ENCODE results near the gene SLC12A6.
A peak's percentile ranks its signal among the peaks of the same experiment; 100 is the strongest.

Gene SLC12A6

GRCh38 chr15:34338347-34338746 lies 766 bp upstream of the SLC12A6 start:
- Histone ChIP-seq H4K12ac (ENCODE audit: low read depth, low read length) (no peak overlapping the region), H2BK12ac (ENCODE audit: low read length) (no peak overlapping the region), H3K27me3 (ENCODE audit: insufficient read depth, low read length) (no peaks in the 10 kb centered on the region), H3K4me1 (ENCODE audit: control insufficient read depth in 1 of 2, insufficient read depth in 2 of 2, low read length in 2 of 2) (peaks cover 4 to 10% of the 10 kb centered on the region in 2 experiments), H3K4ac (ENCODE audit: low read depth, low read length) (no peak overlapping the region), H4K8ac (ENCODE audit: low read depth, low read length) (peak overlapping the region; percentile 55), H3K4me3 (ENCODE audit: low read depth, low read length) (no peak overlapping the region), H3K79me1 (ENCODE audit: low read length) (peaks cover 7% of the 10 kb centered on the region), H3K9ac (ENCODE audit: low read length) (no peak overlapping the region), H3K27ac (ENCODE audit: low read depth, low read length) (no peak overlapping the region), H3K36me3 (ENCODE audit: control insufficient read depth in 1 of 2, insufficient read depth in 2 of 2, low read length in 2 of 2) (peaks cover 7 to 8% of the 10 kb centered on the region in 2 experiments), H3K14ac (ENCODE audit: low read length) (no peak overlapping the region), H3K18ac (ENCODE audit: low read length) (no peak overlapping the region), H3K79me2 (ENCODE audit: control insufficient read depth, insufficient read depth, low read length, poor library complexity) (peaks cover 9% of the 10 kb centered on the region), H2BK120ac (ENCODE audit: insufficient read depth, low read length, poor library complexity) (no peak overlapping the region), H2AFZ (ENCODE audit: insufficient read depth, low read length, poor library complexity) (no peak overlapping the region), H3K4me2 (ENCODE audit: low read length) (peak overlapping the region; percentile 48), H3K9me3 (ENCODE audit: insufficient read depth, low read depth, low read length) (peaks cover 2% of the 10 kb centered on the region), H2BK5ac (ENCODE audit: low read depth, low read length, poor library complexity) (no peak overlapping the region), H4K91ac (ENCODE audit: low read depth, low read length) (no peak overlapping the region), H3K23ac (ENCODE audit: low read length) (no peak overlapping the region), H2AK5ac (ENCODE audit: low read length) (no peak overlapping the region)
- no CpG with 5 or more reads among the region's 16 CpGs for WGBS (ENCODE audit: extremely low coverage, insufficient coverage, insufficient read length)
- DNase-seq: no peak

GRCh38 chr15:34336991-34337556 lies 507 bp downstream of the SLC12A6 start:
- no peak for DNase-seq
- Histone ChIP-seq H3K27ac (ENCODE audit: low read depth, low read length) (no peak overlapping the region), H3K18ac (ENCODE audit: low read length) (peak overlapping the region; percentile 85), H3K4me3 (ENCODE audit: low read depth, low read length) (peak overlapping the region; percentile 87), H2AK5ac (ENCODE audit: low read length) (no peak overlapping the region), H3K4ac (ENCODE audit: low read depth, low read length) (no peak overlapping the region), H3K79me1 (ENCODE audit: low read length) (peaks cover 2% of the 10 kb centered on the region), H3K27me3 (ENCODE audit: insufficient read depth, low read length) (no peaks in the 10 kb centered on the region), H3K36me3 (ENCODE audit: control insufficient read depth in 1 of 2, insufficient read depth in 2 of 2, low read length in 2 of 2) (peaks cover 7 to 8% of the 10 kb centered on the region in 2 experiments), H4K91ac (ENCODE audit: low read depth, low read length) (no peak overlapping the region), H3K79me2 (ENCODE audit: control insufficient read depth, insufficient read depth, low read length, poor library complexity) (peaks cover 2% of the 10 kb centered on the region), H3K9me3 (ENCODE audit: insufficient read depth, low read depth, low read length) (peaks cover 2% of the 10 kb centered on the region), H3K4me1 (ENCODE audit: control insufficient read depth in 1 of 2, insufficient read depth in 2 of 2, low read length in 2 of 2) (peaks cover 4 to 10% of the 10 kb centered on the region in 2 experiments), H3K4me2 (ENCODE audit: low read length) (peak overlapping the region; percentile 95), H3K14ac (ENCODE audit: low read length) (peak overlapping the region; percentile 3), H4K12ac (ENCODE audit: low read depth, low read length) (peak overlapping the region; percentile 4), H2BK12ac (ENCODE audit: low read length) (no peak overlapping the region), H3K9ac (ENCODE audit: low read length) (peak overlapping the region; percentile 54), H4K8ac (ENCODE audit: low read depth, low read length) (peak overlapping the region; percentile 97), H3K23ac (ENCODE audit: low read length) (no peak overlapping the region), H2BK5ac (ENCODE audit: low read depth, low read length, poor library complexity) (no peak overlapping the region), H2BK120ac (ENCODE audit: insufficient read depth, low read length, poor library complexity) (no peak overlapping the region), H2AFZ (ENCODE audit: insufficient read depth, low read length, poor library complexity) (peak overlapping the region; percentile 98)
- WGBS (ENCODE audit: extremely low coverage, insufficient coverage, insufficient read length): no CpG with 5 or more reads among the region's 26 CpGs

- no peak overlapping the region for H3K14ac ChIP-seq (ENCODE audit: low read length)
- no peak overlapping the region for H4K8ac ChIP-seq (ENCODE audit: low read depth, low read length)
- H3K9ac ChIP-seq (ENCODE audit: low read length): no peak overlapping the region
- no peak overlapping the region for H2BK5ac ChIP-seq (ENCODE audit: low read depth, low read length, poor library complexity)
- no peak for DNase-seq
- H3K79me1 ChIP-seq (ENCODE audit: low read length): peaks cover 2% of the 10 kb centered on the region
- H3K36me3 ChIP-seq (ENCODE audit: control insufficient read depth in 1 of 2, insufficient read depth in 2 of 2, low read length in 2 of 2): peaks cover 3 to 4% of the 10 kb centered on the region in 2 experiments
- no peak overlapping the region for H3K18ac ChIP-seq (ENCODE audit: low read length)
- H3K4me3 ChIP-seq (ENCODE audit: low read depth, low read length): no peak overlapping the region
- no peak overlapping the region for H4K12ac ChIP-seq (ENCODE audit: low read depth, low read length)
- no CpG with 5 or more reads among the region's 16 CpGs for WGBS (ENCODE audit: extremely low coverage, insufficient coverage, insufficient read length)
- no peak overlapping the region for H3K23ac ChIP-seq (ENCODE audit: low read length)
- no peak overlapping the region for H3K4ac ChIP-seq (ENCODE audit: low read depth, low read length)
- no peak overlapping the region for H4K91ac ChIP-seq (ENCODE audit: low read depth, low read length)
- H3K79me2 ChIP-seq (ENCODE audit: control insufficient read depth, insufficient read depth, low read length, poor library complexity): no peaks in the 10 kb centered on the region
- H2BK12ac ChIP-seq (ENCODE audit: low read length): no peak overlapping the region
- no peak overlapping the region for H2AK5ac ChIP-seq (ENCODE audit: low read length)
- no peak overlapping the region for H2BK120ac ChIP-seq (ENCODE audit: insufficient read depth, low read length, poor library complexity)
- no peak overlapping the region for H3K27ac ChIP-seq (ENCODE audit: low read depth, low read length)
- peaks cover 2% of the 10 kb centered on the region for H3K9me3 ChIP-seq (ENCODE audit: insufficient read depth, low read depth, low read length)
- no peaks in the 10 kb centered on the region for H3K27me3 ChIP-seq (ENCODE audit: insufficient read depth, low read length)
- H3K4me1 ChIP-seq (ENCODE audit: control insufficient read depth in 1 of 2, insufficient read depth in 2 of 2, low read length in 2 of 2): peaks cover 0 to 6% of the 10 kb centered on the region in 2 experiments
- no peak overlapping the region for H3K4me2 ChIP-seq (ENCODE audit: low read length)
- H2AFZ ChIP-seq (ENCODE audit: insufficient read depth, low read length, poor library complexity): no peak overlapping the region
Observed at GRCh38 chr15:34336231-34336990, 1.2 kb downstream of the SLC12A6 start.

GRCh38 chr15:34335176-34336032 lies 2.2 kb downstream of the SLC12A6 start:
- Histone ChIP-seq H3K4me3 (ENCODE audit: low read depth, low read length) (no peak overlapping the region), H3K27me3 (ENCODE audit: insufficient read depth, low read length) (no peaks in the 10 kb centered on the region), H2BK120ac (ENCODE audit: insufficient read depth, low read length, poor library complexity) (no peak overlapping the region), H2AK5ac (ENCODE audit: low read length) (no peak overlapping the region), H3K79me2 (ENCODE audit: control insufficient read depth, insufficient read depth, low read length, poor library complexity) (no peaks in the 10 kb centered on the region), H2BK12ac (ENCODE audit: low read length) (no peak overlapping the region), H4K8ac (ENCODE audit: low read depth, low read length) (no peak overlapping the region), H3K27ac (ENCODE audit: low read depth, low read length) (no peak overlapping the region), H2BK5ac (ENCODE audit: low read depth, low read length, poor library complexity) (no peak overlapping the region), H3K4ac (ENCODE audit: low read depth, low read length) (no peak overlapping the region), H3K79me1 (ENCODE audit: low read length) (peaks cover 2% of the 10 kb centered on the region), H3K9ac (ENCODE audit: low read length) (no peak overlapping the region), H4K91ac (ENCODE audit: low read depth, low read length) (no peak overlapping the region), H2AFZ (ENCODE audit: insufficient read depth, low read length, poor library complexity) (no peak overlapping the region), H3K36me3 (ENCODE audit: control insufficient read depth in 1 of 2, insufficient read depth in 2 of 2, low read length in 2 of 2) (peaks cover 0 to 3% of the 10 kb centered on the region in 2 experiments), H3K4me2 (ENCODE audit: low read length) (no peak overlapping the region), H3K23ac (ENCODE audit: low read length) (no peak overlapping the region), H3K18ac (ENCODE audit: low read length) (no peak overlapping the region), H3K4me1 (ENCODE audit: control insufficient read depth in 1 of 2, insufficient read depth in 2 of 2, low read length in 2 of 2) (peaks cover 0 to 6% of the 10 kb centered on the region in 2 experiments), H3K9me3 (ENCODE audit: insufficient read depth, low read depth, low read length) (peaks cover 2% of the 10 kb centered on the region), H3K14ac (ENCODE audit: low read length) (no peak overlapping the region), H4K12ac (ENCODE audit: low read depth, low read length) (no peak overlapping the region)
- peak in 1 of 2 donors; percentile 25 for DNase-seq
- no CpG with 5 or more reads among the region's 3 CpGs for WGBS (ENCODE audit: extremely low coverage, insufficient coverage, insufficient read length)
